Measurements from ENCODE around the gene REPS2.

Gene REPS2

DNA sequence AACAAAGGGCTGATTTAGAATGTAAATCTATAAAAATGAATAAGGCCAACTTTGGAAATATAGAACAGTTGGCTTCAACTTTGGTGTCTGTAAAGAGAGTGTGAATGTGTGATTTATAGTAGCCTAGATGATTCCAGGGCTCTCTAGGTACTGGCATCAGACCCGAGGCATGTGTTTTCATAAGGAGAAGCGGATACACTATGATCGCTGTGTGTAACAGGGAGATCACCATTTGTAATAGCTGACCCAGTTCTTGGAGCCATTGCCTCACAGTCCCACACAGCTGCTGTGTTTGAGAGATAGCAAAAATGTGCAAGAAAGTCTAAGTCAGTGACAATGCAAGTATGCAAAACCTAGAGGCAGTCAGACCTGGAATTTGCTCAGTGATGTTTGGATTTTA lies 135.1 kb downstream of the REPS2 start:
- DNase-seq (ENCODE audit: low spot score): no peak
- Mint-ChIP-seq H3K9me3 (no peaks in the 10 kb centered on the region), H3K4me1 (ENCODE audit: low read depth) (no peaks in the 10 kb centered on the region), H3K4me3 (no peak overlapping the region), H3K27me3 (ENCODE audit: low read depth) (peaks cover 4% of the 10 kb centered on the region), H3K27ac (no peak overlapping the region), H3K36me3 (ENCODE audit: low read depth) (no peaks in the 10 kb centered on the region)

- Mint-ChIP-seq H3K9me3 (no peaks in the 10 kb centered on the region), H3K36me3 (ENCODE audit: low read depth) (no peaks in the 10 kb centered on the region), H3K4me3 (no peak overlapping the region), H3K27ac (no peak overlapping the region), H3K4me1 (ENCODE audit: low read depth) (no peaks in the 10 kb centered on the region), H3K27me3 (ENCODE audit: low read depth) (peaks cover 4% of the 10 kb centered on the region)
- no peak for DNase-seq (ENCODE audit: low spot score)
These were observed 135.5 kb downstream of the REPS2 start for GRCh38 chrX:17081968-17082367.

DNA sequence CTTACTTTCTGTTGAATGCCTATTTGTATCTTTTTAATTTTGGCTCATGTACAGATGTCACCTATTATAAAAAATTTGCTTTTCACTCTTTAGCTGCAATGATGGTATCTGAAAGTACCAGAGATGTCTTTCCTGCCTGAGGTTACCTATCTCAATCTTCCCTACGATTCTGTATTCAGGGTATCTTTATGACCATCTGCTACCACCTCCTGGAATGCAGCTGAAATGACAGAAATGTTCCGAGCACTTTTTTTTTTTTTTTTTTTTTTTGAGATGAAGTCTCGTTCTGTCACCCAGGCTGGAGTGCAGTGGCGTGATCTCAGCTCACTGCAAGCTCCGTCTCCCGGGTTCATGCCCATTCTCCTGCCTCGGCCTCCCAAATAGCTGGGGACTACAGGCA lies 136.4 kb downstream of the REPS2 start:
- peaks cover 4% of the 10 kb centered on the region for H3K27me3 Mint-ChIP-seq (ENCODE audit: low read depth)
- H3K36me3 Mint-ChIP-seq (ENCODE audit: low read depth): no peaks in the 10 kb centered on the region
- H3K9me3 Mint-ChIP-seq: no peaks in the 10 kb centered on the region
- H3K4me1 Mint-ChIP-seq (ENCODE audit: low read depth): no peaks in the 10 kb centered on the region
- no peak for DNase-seq (ENCODE audit: low spot score)
- H3K27ac Mint-ChIP-seq: no peak overlapping the region
- H3K4me3 Mint-ChIP-seq: no peak overlapping the region

- Mint-ChIP-seq H3K27ac (no peak overlapping the region), H3K4me1 (ENCODE audit: low read depth) (no peaks in the 10 kb centered on the region), H3K9me3 (no peaks in the 10 kb centered on the region), H3K36me3 (ENCODE audit: low read depth) (no peaks in the 10 kb centered on the region), H3K4me3 (no peak overlapping the region), H3K27me3 (ENCODE audit: low read depth) (peaks cover 6% of the 10 kb centered on the region)
- DNase-seq (ENCODE audit: low spot score): no peak
These were observed 139.9 kb downstream of the REPS2 start for GRCh38 chrX:17086317-17086716.

- no peaks in the 10 kb centered on the region for H3K4me1 Mint-ChIP-seq (ENCODE audit: low read depth)
- H3K4me3 Mint-ChIP-seq: no peak overlapping the region
- no peaks in the 10 kb centered on the region for H3K9me3 Mint-ChIP-seq
- peaks cover 12% of the 10 kb centered on the region for H3K27me3 Mint-ChIP-seq (ENCODE audit: low read depth)
- DNase-seq (ENCODE audit: low spot score): no peak
- H3K27ac Mint-ChIP-seq: no peak overlapping the region
- no peaks in the 10 kb centered on the region for H3K36me3 Mint-ChIP-seq (ENCODE audit: low read depth)
These were observed 148.7 kb downstream of the REPS2 start for GRCh38 chrX:17095161-17095560.

GRCh38 chrX:17098516-17099247 lies 152.2 kb downstream of the REPS2 start:
- no peak overlapping the region for H3K27ac Mint-ChIP-seq
- DNase-seq (ENCODE audit: low spot score): no peak
- peaks cover 8% of the 10 kb centered on the region for H3K27me3 Mint-ChIP-seq (ENCODE audit: low read depth)

DNA sequence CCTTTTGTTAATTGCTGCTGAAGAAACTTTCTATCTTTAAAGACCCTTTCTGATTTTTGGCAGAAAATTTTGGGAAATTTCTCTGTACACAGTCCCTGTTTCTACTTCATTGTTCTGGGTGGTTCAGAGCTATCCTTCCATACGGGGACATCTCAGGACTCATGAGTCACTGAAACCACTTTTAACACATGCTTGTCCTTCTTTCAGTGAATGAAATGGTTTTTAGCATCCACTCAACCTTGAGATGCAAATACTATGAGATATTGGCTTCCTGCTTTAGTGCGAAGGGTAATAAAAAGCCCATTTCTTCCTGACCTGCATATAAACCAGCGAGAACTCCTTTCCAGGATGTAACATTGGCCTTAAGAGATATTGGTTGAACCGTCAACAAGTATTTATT lies 158.0 kb downstream of the REPS2 start:
- Mint-ChIP-seq H3K4me3 (no peak overlapping the region), H3K4me1 (ENCODE audit: low read depth) (no peaks in the 10 kb centered on the region), H3K27me3 (ENCODE audit: low read depth) (no peaks in the 10 kb centered on the region), H3K27ac (no peak overlapping the region), H3K9me3 (no peaks in the 10 kb centered on the region), H3K36me3 (ENCODE audit: low read depth) (no peaks in the 10 kb centered on the region)
- no peak for DNase-seq (ENCODE audit: low spot score)

More at GRCh38 chrX:17098516-17099247, 152.2 kb downstream of the REPS2 start:
- no peaks in the 10 kb centered on the region for H3K4me1 Mint-ChIP-seq (ENCODE audit: low read depth)
- H3K36me3 Mint-ChIP-seq (ENCODE audit: low read depth): no peaks in the 10 kb centered on the region
- no peaks in the 10 kb centered on the region for H3K9me3 Mint-ChIP-seq
- no peak overlapping the region for H3K4me3 Mint-ChIP-seq

GRCh38 chrX:17120816-17121215 lies 174.4 kb downstream of the REPS2 start:
- Mint-ChIP-seq H3K27me3 (ENCODE audit: low read depth) (no peaks in the 10 kb centered on the region), H3K27ac (no peak overlapping the region), H3K36me3 (ENCODE audit: low read depth) (no peaks in the 10 kb centered on the region), H3K4me1 (ENCODE audit: low read depth) (no peaks in the 10 kb centered on the region), H3K4me3 (no peak overlapping the region), H3K9me3 (no peaks in the 10 kb centered on the region)
- DNase-seq (ENCODE audit: low spot score): no peak

DNA sequence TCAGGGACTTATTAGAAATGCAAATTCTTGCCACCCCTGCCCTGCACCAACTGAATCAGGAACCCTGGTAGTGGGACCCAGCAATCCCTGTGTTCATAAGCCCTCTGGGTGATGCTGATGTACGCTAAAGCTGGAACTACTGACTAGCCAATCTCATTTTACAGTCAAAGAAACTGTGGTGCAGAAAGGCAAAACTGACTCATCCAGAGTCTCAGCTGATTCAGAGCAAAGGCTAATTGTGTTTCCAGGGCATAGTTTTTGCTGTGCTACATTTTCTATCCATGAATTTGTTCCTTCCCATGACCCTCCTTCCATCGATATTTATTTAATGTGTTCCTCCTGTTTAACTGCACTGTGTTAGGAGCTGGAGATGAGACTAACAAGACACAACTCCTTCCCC lies 207.5 kb downstream of the REPS2 start:
- Mint-ChIP-seq H3K27me3 (ENCODE audit: low read depth) (no peaks in the 10 kb centered on the region), H3K9me3 (no peaks in the 10 kb centered on the region), H3K4me1 (ENCODE audit: low read depth) (no peaks in the 10 kb centered on the region), H3K27ac (no peak overlapping the region), H3K4me3 (no peak overlapping the region), H3K36me3 (ENCODE audit: low read depth) (no peaks in the 10 kb centered on the region)
- no peak for DNase-seq (ENCODE audit: low spot score)

DNA sequence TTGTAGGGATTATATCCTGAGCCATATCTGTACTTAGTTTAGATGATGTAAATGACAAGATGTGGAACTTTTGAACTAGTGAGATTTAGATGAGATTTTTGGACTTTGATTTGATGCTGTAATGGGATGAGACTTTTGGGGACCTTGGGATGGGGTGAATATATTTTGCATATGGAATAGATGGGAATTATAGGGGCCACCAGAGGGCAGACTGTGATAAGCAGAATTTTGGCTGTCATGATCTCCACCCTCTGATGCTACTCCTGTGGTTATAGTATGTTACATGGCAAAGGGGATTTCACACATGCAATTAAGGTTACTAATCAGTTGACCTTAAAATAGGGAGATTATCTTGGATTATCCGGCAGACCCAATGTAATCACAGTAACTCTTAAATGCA lies 214.5 kb downstream of the REPS2 start:
- H3K9me3 Mint-ChIP-seq: peaks cover 9% of the 10 kb centered on the region
- no peaks in the 10 kb centered on the region for H3K4me1 Mint-ChIP-seq (ENCODE audit: low read depth)
- H3K4me3 Mint-ChIP-seq: no peak overlapping the region
- no peaks in the 10 kb centered on the region for H3K27me3 Mint-ChIP-seq (ENCODE audit: low read depth)
- no peak overlapping the region for H3K27ac Mint-ChIP-seq
- DNase-seq (ENCODE audit: low spot score): no peak
- H3K36me3 Mint-ChIP-seq (ENCODE audit: low read depth): no peaks in the 10 kb centered on the region

- peaks cover 9% of the 10 kb centered on the region for H3K9me3 Mint-ChIP-seq
- no peak for DNase-seq (ENCODE audit: low spot score)
These were observed 215.5 kb downstream of the REPS2 start for GRCh38 chrX:17161991-17162390.

GRCh38 chrX:17164079-17164478 lies 217.6 kb downstream of the REPS2 start:
- Mint-ChIP-seq H3K4me3 (no peak overlapping the region), H3K9me3 (peaks cover 9% of the 10 kb centered on the region), H3K27ac (no peak overlapping the region), H3K36me3 (ENCODE audit: low read depth) (no peaks in the 10 kb centered on the region), H3K27me3 (ENCODE audit: low read depth) (no peaks in the 10 kb centered on the region), H3K4me1 (ENCODE audit: low read depth) (no peaks in the 10 kb centered on the region)
- no peak for DNase-seq (ENCODE audit: low spot score)

More at GRCh38 chrX:17161991-17162390, 215.5 kb downstream of the REPS2 start:
- Mint-ChIP-seq H3K4me1 (ENCODE audit: low read depth) (no peaks in the 10 kb centered on the region), H3K27me3 (ENCODE audit: low read depth) (no peaks in the 10 kb centered on the region), H3K4me3 (no peak overlapping the region), H3K27ac (no peak overlapping the region), H3K36me3 (ENCODE audit: low read depth) (no peaks in the 10 kb centered on the region)

DNA sequence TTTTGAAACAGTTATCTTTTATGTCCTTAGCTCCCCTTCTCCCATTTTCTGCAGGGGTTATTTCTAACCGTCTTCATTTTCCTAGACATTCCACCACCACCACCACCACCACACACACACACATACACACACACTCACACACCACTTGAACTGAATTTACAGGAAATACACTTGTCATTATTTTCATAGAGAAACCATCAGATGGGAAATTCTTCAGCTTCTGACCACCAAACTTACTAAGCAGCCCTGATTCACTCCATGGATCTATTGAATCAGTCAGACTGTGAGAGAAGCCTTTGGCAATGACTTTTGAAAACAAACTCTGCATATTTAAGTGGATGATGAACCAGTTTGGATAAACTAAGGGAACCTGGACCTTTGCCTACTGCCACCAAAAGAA lies 218.5 kb downstream of the REPS2 start:
- no peak overlapping the region for H3K27ac Mint-ChIP-seq
- peaks cover 9% of the 10 kb centered on the region for H3K9me3 Mint-ChIP-seq
- no peaks in the 10 kb centered on the region for H3K4me1 Mint-ChIP-seq (ENCODE audit: low read depth)
- no peaks in the 10 kb centered on the region for H3K27me3 Mint-ChIP-seq (ENCODE audit: low read depth)
- H3K36me3 Mint-ChIP-seq (ENCODE audit: low read depth): no peaks in the 10 kb centered on the region
- H3K4me3 Mint-ChIP-seq: no peak overlapping the region
- DNase-seq (ENCODE audit: low spot score): no peak

GRCh38 chrX:17167915-17168314 lies 221.5 kb downstream of the REPS2 start:
- no peaks in the 10 kb centered on the region for H3K36me3 Mint-ChIP-seq (ENCODE audit: low read depth)
- no peaks in the 10 kb centered on the region for H3K27me3 Mint-ChIP-seq (ENCODE audit: low read depth)
- H3K4me3 Mint-ChIP-seq: no peak overlapping the region
- no peak for DNase-seq (ENCODE audit: low spot score)
- H3K4me1 Mint-ChIP-seq (ENCODE audit: low read depth): no peaks in the 10 kb centered on the region
- H3K27ac Mint-ChIP-seq: no peak overlapping the region
- H3K9me3 Mint-ChIP-seq: peaks cover 5% of the 10 kb centered on the region

GRCh38 chrX:17170973-17171372 lies 224.5 kb downstream of the REPS2 start:
- H3K27me3 Mint-ChIP-seq (ENCODE audit: low read depth): no peaks in the 10 kb centered on the region
- no peaks in the 10 kb centered on the region for H3K4me1 Mint-ChIP-seq (ENCODE audit: low read depth)
- no peak for DNase-seq (ENCODE audit: low spot score)
- H3K4me3 Mint-ChIP-seq: no peak overlapping the region
- no peaks in the 10 kb centered on the region for H3K9me3 Mint-ChIP-seq
- no peaks in the 10 kb centered on the region for H3K36me3 Mint-ChIP-seq (ENCODE audit: low read depth)
- H3K27ac Mint-ChIP-seq: no peak overlapping the region
